MG63 (cell line): ENCODE data around the gene ATP6V1B1. TPM values are rescaled to one million over a fixed set of nuclear protein-coding genes. Genes with fewer than 3 reads are reported as not detected.
"Not testable (repeated sequence)": the region's sequence is repeated elsewhere in the genome, so short reads cannot be mapped to it uniquely, and the experiment has no call there.

Experiments
- DNase-seq: peaks from one replicate; pipeline ENCODE4 v3.0.0-alpha.2; 2020
- H3K27me3 ChIP-seq: fragments of 250-450 bp; sonication (Bioruptor Pico); 2 replicates; pipeline ENCODE4 v1.5.1; 2020; ENCODE audit warnings: mild to moderate bottlenecking, moderate library complexity
- H3K36me3 ChIP-seq: fragments of 250-450 bp; sonication (Bioruptor Pico); 2 replicates; pipeline ENCODE4 v1.5.1; 2020; ENCODE audit warnings: mild to moderate bottlenecking, moderate library complexity
- H3K4me3 ChIP-seq: fragments of 250-450 bp; sonication (Bioruptor Pico); 2 replicates; pipeline ENCODE4 v1.5.1; 2020; ENCODE audit warnings: mild to moderate bottlenecking, moderate library complexity
- H3K9me3 ChIP-seq: fragments of 250-450 bp; sonication (Bioruptor Pico); 2 replicates; pipeline ENCODE4 v1.5.1; 2020; ENCODE audit warnings: mild to moderate bottlenecking, moderate library complexity
- total RNA-seq: library from RNA; depleted of rRNA; stranded (reverse); fragments of >200 nt; shearing (Covaris generic); gene quantifications from 2 replicates; pipeline ENCODE4 v1.2.3, GENCODE V29; 2014; ENCODE audit warnings: low replicate concordance; rRNA removed

ATP6V1B1 gene
- total RNA-seq, 1 experiment from 2014 or later = not detected

DNA sequence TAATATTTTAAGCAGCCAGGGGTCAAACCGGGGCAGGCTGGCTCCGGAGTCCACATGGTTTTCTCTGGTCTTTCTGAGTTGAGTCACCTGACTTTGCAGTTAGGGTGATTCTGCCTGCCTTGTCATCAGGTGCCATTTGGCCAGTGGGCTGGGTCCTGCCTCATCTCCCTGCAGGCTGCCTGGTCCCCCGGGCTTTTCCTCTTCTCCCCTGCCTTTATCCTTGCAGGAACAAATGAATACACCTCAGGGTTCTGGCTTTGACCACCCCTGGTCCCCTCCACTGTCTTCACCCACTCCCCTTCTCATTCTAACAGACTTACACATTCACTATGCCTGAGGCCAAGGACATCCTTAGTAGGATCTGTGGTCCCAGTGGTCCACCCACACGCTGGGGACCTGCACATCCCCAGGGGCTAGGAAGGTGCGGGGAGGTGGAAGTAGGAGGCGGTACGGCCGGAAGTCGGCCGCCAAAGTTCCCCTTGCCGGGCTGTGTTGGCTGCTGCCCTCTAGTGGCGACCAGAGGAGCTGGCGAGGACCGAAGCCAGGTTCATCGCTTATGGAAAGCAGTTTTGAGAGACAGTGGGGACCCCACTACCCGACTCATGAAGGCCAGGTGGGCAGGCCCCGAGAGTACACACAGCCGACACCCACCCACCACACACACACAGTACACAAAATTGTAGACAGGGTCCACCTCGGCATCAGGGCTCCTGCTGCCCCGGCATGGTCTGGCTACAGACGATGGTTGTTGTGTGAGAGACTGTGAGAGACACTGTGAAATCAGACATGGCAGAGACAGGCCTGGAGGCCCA lies 65.3 kb downstream of the ATP6V1B1 start:
- no peaks in the 10 kb centered on the region for H3K36me3 ChIP-seq
- H3K4me3 ChIP-seq = peak overlapping the region; percentile 32
- peak; percentile 64 for DNase-seq
- H3K9me3 ChIP-seq = no peaks in the 10 kb centered on the region
- H3K27me3 ChIP-seq = no peaks in the 10 kb centered on the region

DNA sequence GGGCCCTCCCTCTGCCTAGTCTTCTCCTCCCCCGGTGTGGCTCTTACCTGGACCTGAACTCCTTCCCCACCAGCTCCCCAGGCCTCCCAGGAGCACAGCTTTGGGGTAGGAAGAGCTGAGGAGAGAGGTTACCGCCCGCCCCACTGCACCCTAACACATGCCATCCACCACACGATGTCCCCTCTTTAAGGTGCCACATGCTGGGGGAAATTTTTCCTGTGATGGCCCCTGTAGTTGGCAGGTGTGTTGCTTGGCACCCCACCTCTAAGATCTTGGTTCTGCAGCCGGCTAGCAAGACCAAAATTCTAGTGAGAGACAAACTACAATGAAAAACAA lies 65.9 kb downstream of the ATP6V1B1 start:
- Histone ChIP-seq H3K36me3 (no peaks in the 10 kb centered on the region), H3K27me3 (no peaks in the 10 kb centered on the region), H3K4me3 (no peak overlapping the region), H3K9me3 (no peaks in the 10 kb centered on the region)
- DNase-seq = no peak

DNA sequence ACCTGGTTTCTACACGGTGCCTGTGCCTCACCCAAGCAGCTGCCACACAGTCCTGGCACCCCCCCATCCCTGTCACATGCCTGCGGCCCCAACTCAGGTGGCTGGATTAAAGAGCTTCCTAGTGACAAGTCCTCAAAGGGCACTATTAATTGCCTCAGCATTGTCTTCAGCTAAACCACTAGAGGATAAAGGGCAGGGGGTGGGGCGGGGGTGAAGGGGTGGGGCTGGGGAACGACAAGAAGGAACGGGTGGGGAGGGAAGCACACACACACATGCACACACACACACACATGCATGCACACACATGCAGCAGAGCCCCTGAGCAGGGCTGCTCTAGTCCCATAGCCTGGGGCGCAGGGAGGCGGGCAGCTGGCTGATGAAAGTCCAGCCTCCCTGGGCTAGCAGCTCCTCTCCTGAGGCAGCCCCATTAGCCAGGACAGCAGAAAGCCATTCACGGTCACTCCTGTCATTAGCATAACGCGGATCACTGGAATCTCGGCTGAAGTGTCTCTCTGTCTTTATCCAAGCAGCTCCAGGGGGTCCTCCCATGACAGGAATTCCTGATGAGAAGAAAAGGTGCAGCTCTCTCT lies 66.4 kb downstream of the ATP6V1B1 start:
- H3K27me3 ChIP-seq = no peaks in the 10 kb centered on the region
- H3K36me3 ChIP-seq = no peaks in the 10 kb centered on the region
- no peaks in the 10 kb centered on the region for H3K9me3 ChIP-seq
- DNase-seq = no peak
- H3K4me3 ChIP-seq = no peak overlapping the region

DNA sequence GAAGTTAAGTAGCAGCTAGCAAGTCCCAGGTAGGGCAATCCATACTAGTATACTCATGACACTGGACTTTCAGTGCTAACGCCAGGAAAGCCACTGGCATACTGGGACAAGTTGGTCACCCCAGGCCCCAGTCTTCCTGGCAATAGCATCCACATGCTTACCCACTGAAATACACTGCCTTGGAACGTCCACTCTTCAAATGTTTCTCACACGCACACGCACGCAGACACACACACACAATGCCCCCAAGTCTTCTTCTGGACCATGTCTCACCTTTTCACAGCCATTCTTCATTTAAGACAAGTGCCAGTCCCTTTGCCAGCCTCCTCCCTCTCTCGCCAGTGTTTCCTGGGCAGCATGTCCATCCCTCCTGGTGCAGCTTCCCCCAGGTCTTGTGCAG lies 67.7 kb downstream of the ATP6V1B1 start:
- H3K27me3 ChIP-seq = no peaks in the 10 kb centered on the region
- DNase-seq = no peak
- no peaks in the 10 kb centered on the region for H3K36me3 ChIP-seq
- H3K4me3 ChIP-seq = no peak overlapping the region
- no peaks in the 10 kb centered on the region for H3K9me3 ChIP-seq

DNA sequence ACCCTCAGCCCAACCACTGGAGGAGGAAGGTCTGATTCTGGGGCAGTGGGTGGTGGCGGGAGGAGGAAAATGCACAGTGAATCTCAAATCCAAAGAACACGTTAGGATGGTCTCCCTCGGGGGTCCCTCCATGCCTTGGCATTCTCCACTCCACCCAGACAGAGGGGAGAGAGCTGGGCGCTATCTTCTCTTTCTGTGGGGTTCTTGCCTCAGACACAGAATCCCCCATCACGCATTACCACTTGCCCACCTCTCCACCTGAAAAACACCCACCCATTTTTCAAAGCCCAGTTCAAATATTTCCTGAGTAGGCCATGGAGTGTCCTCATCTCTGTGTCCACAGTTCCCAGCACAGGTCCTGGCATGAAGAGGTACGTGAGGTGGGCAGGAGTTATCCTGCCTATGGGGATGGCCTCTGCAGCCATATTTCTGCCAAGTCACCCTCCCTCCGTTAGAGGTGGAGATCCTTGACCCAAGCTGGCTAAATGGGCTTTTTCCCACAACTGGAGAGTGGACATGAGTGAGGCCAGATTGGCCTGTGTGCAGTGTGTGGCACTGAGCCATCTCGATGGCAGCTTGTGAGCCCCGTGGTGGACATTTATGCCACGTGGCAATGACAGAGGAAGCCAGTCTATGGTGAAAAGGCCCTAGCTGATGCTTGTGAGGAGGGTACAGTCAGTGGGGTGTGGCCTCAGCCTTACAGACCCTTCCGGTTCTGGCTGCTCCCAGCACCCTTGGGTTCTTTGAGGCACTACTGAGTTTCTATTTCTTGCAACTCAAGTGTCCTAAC lies 68.5 kb downstream of the ATP6V1B1 start:
- Histone ChIP-seq H3K4me3 (no peak overlapping the region), H3K27me3 (no peaks in the 10 kb centered on the region), H3K9me3 (no peaks in the 10 kb centered on the region), H3K36me3 (no peaks in the 10 kb centered on the region)
- DNase-seq = no peak

DNA sequence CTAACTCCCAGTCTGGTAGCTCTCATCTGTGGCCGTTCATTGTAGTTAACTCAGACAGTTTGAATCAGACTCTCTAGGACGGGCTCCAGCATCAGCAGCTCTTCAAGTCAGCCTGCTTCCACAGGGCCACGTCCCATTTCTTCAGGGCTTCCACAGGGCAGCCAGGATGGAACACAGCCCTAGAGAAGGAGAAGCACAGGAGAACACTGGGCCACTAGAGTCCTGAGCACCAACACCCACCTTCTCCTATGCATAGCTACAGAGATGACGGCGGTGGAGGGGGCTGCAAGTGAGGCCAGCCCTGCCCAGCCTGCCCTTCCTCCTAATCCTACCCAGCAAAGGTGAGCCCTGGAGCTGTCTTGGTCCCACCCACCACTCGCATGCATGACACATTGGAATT lies 69.2 kb downstream of the ATP6V1B1 start:
- no peak overlapping the region for H3K4me3 ChIP-seq
- no peak for DNase-seq
- peaks cover 2% of the 10 kb centered on the region; the same call in 1 of the 2 replicates for H3K27me3 ChIP-seq
- no peaks in the 10 kb centered on the region for H3K36me3 ChIP-seq
- H3K9me3 ChIP-seq = no peaks in the 10 kb centered on the region

DNA sequence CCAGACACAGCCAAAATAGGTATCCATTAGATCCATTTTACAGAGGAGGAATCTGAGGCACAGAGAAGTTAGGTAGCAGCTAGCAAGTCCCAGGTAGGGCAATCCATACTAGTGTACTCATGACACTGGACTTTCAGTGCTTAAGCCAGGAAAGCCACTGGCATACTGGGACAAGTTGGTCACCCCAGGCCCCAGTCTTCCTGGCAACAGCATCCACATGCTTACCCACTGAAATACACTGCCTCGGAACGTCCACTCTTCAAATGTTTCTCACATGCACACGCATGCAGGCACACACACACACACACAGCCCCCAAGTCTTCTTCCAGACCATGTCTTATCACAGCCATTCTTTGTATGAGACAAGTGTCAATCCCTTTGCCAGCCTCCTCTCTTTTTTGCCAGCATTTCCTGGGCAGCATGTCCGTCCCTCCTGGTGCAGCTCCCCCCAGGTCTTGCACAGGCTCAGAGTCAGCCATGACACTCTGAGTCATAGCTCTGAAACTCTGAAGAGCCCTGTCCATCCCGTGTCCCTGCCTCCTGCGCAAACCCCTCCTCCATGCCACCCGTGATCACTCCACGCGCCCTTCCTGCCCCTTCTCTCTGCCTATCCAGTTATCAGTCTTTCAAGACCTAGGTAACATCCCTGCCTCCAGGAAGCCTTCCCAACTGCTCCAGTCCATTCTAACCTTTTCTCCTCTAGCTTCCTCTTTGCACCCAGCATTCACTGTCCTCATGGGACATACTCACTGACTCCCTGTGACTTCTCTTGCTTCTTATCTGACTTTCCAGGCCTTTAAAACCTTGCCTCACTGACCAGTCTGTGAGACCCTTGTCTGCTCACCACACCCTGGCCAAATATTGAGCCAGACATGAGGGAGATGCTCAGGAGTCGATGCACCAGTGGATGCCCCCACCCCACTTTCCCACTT lies 69.8 kb downstream of the ATP6V1B1 start:
- no peak overlapping the region for H3K4me3 ChIP-seq
- no peaks in the 10 kb centered on the region for H3K9me3 ChIP-seq
- peaks cover 2% of the 10 kb centered on the region; the same call in 1 of the 2 replicates for H3K27me3 ChIP-seq
- no peaks in the 10 kb centered on the region for H3K36me3 ChIP-seq
- DNase-seq = no peak

DNA sequence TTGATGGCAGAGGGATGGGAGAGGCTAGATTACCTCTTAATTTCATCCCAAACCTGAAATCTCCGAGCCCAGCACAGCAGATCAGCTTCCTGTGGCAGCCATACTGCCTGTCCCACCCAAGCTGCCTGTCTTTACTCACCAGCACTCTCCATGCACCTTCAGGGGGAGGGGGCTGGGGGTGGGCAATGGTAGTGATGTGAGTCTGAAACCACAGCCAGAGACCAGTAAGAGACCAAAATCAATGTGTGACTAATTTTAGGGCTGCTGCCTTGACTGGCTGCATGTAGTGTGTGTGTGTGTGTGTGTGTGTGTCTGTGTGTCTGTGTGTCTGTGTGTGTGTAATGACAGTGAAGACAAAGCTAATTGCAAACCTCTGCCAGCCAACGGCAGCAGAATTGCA lies 70.6 kb downstream of the ATP6V1B1 start:
- no peaks in the 10 kb centered on the region for H3K9me3 ChIP-seq
- no peaks in the 10 kb centered on the region for H3K36me3 ChIP-seq
- peaks cover 2% of the 10 kb centered on the region; the same call in 1 of the 2 replicates for H3K27me3 ChIP-seq
- DNase-seq = no peak
- H3K4me3 ChIP-seq = no peak overlapping the region

DNA sequence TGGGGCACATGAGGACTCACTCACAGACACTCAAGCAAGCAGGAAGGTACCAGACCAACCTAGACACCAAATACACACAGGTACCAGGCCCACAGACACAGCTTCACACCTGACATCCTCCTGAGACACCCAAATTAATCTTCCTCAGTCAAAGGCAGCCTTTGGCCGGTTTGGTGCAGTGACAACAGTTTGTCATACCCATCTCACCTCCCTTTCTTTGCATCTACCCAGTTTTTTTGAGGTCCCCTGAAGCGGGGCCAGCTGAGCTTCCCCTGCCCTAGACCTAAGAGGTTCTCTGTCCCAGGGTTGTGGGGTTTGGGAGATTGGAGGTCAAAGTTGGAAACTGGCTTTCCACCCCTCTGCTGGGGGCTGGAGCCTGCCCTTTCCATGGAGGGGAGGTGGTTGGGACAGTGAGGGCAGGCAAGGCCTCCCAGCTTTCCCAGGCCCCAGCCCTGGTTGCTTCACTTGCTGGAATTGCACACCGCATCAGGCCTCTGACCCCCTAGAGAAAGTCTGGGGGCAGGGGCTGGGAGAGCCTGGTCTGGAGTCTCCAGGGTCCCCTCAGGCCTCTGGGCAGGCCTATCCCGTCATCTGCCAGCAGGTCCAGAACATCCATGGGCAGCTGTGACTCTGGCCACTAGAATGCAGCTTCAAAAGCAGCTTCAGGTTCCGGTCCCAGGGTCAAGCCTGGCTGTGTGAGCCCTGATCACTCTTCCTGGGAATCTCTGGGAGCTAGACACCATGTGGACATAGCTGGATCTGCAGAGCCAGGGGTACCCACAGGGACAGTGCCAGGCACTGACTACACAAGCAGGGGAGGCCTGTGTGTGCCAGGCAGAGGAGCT lies 71.5 kb downstream of the ATP6V1B1 start:
- H3K4me3 ChIP-seq = no peak overlapping the region
- H3K9me3 ChIP-seq = no peaks in the 10 kb centered on the region
- no peaks in the 10 kb centered on the region for H3K36me3 ChIP-seq
- no peak for DNase-seq
- peaks cover 3% of the 10 kb centered on the region; the same call in 1 of the 2 replicates for H3K27me3 ChIP-seq

DNA sequence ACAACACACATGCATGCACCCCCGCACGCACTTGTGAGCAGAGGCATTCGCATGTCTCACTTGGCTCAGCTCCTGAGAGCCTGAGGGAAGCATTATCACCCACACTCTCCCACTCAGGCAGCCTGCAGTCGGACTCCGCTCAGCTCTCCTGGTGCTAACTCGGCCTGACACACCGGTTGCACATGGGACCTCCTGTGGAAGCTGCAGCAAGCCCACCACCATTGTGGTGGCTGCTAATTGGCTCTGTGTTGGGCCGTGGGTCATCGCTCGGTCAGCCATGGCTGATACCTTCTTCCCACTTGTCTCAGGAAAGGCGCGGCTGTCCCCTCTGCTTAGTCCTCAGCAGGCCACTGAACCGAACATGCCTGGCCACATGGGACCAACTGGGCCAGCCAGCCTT lies 72.6 kb downstream of the ATP6V1B1 start:
- Histone ChIP-seq H3K9me3 (no peaks in the 10 kb centered on the region), H3K36me3 (no peaks in the 10 kb centered on the region), H3K4me3 (no peak overlapping the region), H3K27me3 (peaks cover 4% of the 10 kb centered on the region; the same call in 1 of the 2 replicates)
- DNase-seq = no peak

DNA sequence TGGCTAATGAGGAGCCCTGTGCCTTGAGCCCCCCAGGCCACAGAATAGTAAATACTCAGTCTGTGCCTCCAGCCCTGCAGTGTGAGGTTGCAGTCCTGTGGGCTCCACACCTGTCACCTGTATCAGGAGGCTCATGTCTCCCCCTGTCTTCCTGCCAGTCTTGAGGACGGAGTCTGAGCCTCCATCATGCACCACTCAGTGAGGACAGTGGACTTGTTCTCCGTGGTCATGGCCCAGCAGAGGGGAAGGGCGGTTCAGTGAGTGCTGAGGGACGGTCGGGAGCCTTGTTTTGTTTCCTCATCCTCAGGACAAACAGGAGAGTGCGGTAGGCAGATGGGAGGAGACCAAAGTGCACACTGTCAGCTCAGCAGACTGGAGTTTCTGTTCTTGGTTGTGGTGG lies 76.1 kb downstream of the ATP6V1B1 start:
- not testable (repeated sequence) for DNase-seq, H3K27me3 ChIP-seq

More for the DNA sequence above, 76.1 kb downstream of the ATP6V1B1 start:
- not testable (repeated sequence) for H3K9me3 ChIP-seq, H3K36me3 ChIP-seq, H3K4me3 ChIP-seq

Other genes starting within 250 kb of the ATP6V1B1 start
- 3.4 and 13.3 TPM in 2 replicates for gene ADD2, start 167.7 kb upstream of the ATP6V1B1 start, total RNA-seq
- not detected in 2 replicates for gene FIGLA, start 145.3 kb upstream of the ATP6V1B1 start, total RNA-seq
- gene CLEC4F, start 115.3 kb upstream of the ATP6V1B1 start, total RNA-seq = not detected in 2 replicates
- not detected in 2 replicates for gene CD207, start 100.1 kb upstream of the ATP6V1B1 start, total RNA-seq
- 1.9 TPM in 1 of 2 replicates, not detected in the other for gene VAX2, start 35.3 kb upstream of the ATP6V1B1 start, total RNA-seq
- gene ANKRD53, start 42.7 kb downstream of the ATP6V1B1 start, total RNA-seq = not detected in 2 replicates
- gene TEX261, start 59.0 kb downstream of the ATP6V1B1 start, total RNA-seq = 39.8 and 78.4 TPM in 2 replicates
- 46.8 and 82.8 TPM in 2 replicates for gene NAGK, start 132.7 kb downstream of the ATP6V1B1 start, total RNA-seq
- gene MCEE, start 194.3 kb downstream of the ATP6V1B1 start, total RNA-seq = 13.0 and 23.9 TPM in 2 replicates
- gene MPHOSPH10, start 194.7 kb downstream of the ATP6V1B1 start, total RNA-seq = 12.5 and 44.0 TPM in 2 replicates